ENCODE measurements around the gene GMEB1. TPM values are rescaled to one million over a fixed set of nuclear protein-coding genes. Genes with fewer than 3 reads are reported as not detected.

The GMEB1 gene
- total and polyA plus RNA-seq, 4 donors: 4.3 to 11.6 (median 8.6) TPM

- Histone ChIP-seq H3K9ac (ENCODE audit: insufficient read depth in 1 of 2, low read length in 2 of 2) (peak overlapping the region in 1 of 2 donors; percentile 65), H3K9me3 (ENCODE audit: control insufficient read depth in 4 of 4, insufficient read depth in 3 of 4, low read length in 3 of 4) (no peaks in the 10 kb centered on the region), H3K27me3 (ENCODE audit: control insufficient read depth in 3 of 3, insufficient read depth in 3 of 3, low read length in 2 of 3) (no peaks in the 10 kb centered on the region), H3K36me3 (ENCODE audit: control insufficient read depth in 4 of 4, insufficient read depth in 4 of 4, low read length in 4 of 4) (peaks cover 0 to 3% (median under 1%) of the 10 kb centered on the region in 4 donors), H3K4me1 (ENCODE audit: control insufficient read depth in 5 of 5, insufficient read depth in 5 of 5, low read length in 5 of 5) (peaks cover 0 to 24% (median 7%) of the 10 kb centered on the region in 5 donors), H3K4me3 (no peak overlapping the region), H3K27ac (ENCODE audit: low read depth in 1 of 2, low read length in 1 of 2) (no peak overlapping the region)
- 91 to 100% methylated on average over 1 of the region's 1 CpG for WGBS, 2 donors
- TF ChIP-seq CTCF (IDR thresholded peaks at IDR 0.05; ENCODE audit: control extremely low read depth, extremely low read depth): no peak
- DNase-seq (peak in 1 of 3 donors; percentile 4), ATAC-seq (ENCODE audit: insufficient read depth, low FRiP score) (no peak)
Measured at GRCh38 chr1:28640766-28641165, 27.8 kb upstream of the GMEB1 start.

GRCh38 chr1:28642056-28642846 is 26.3 kb upstream of the GMEB1 start:
- Histone ChIP-seq H3K36me3 (ENCODE audit: control insufficient read depth in 4 of 4, insufficient read depth in 4 of 4, low read length in 4 of 4) (peaks cover 0 to 2% (median 0%) of the 10 kb centered on the region in 4 donors), H3K9ac (ENCODE audit: insufficient read depth in 1 of 2, low read length in 2 of 2) (peak overlapping the region; percentile 84 to 93), H3K27ac (ENCODE audit: low read depth in 1 of 2, low read length in 1 of 2) (peak overlapping the region; percentile 86 to 97), H3K9me3 (ENCODE audit: control insufficient read depth in 4 of 4, insufficient read depth in 3 of 4, low read length in 3 of 4) (no peaks in the 10 kb centered on the region), H3K27me3 (ENCODE audit: control insufficient read depth in 3 of 3, insufficient read depth in 3 of 3, low read length in 2 of 3) (no peaks in the 10 kb centered on the region), H3K4me1 (ENCODE audit: control insufficient read depth in 5 of 5, insufficient read depth in 5 of 5, low read length in 5 of 5) (peaks cover 0 to 24% (median 5%) of the 10 kb centered on the region in 5 donors), H3K4me3 (peak overlapping the region; percentile 87)
- no peak for DNase-seq
- 1% methylated on average over 26 of the region's 26 CpGs for WGBS, 2 donors
- peak; percentile 33 for ATAC-seq (ENCODE audit: insufficient read depth, low FRiP score)
- TF ChIP-seq CTCF (IDR thresholded peaks at IDR 0.05; ENCODE audit: control extremely low read depth, extremely low read depth): no peak

GRCh38 chr1:28642847-28643635 is 25.5 kb upstream of the GMEB1 start, which contains the start of gene TAF12:
TSS of gene TAF12 (minus strand) at chr1:28643067. CDS start at chr1:28622081, 20,986 bp downstream.
- H3K27me3 ChIP-seq (ENCODE audit: control insufficient read depth in 3 of 3, insufficient read depth in 3 of 3, low read length in 2 of 3): no peaks in the 10 kb centered on the region
- TF ChIP-seq CTCF (IDR thresholded peaks at IDR 0.05; ENCODE audit: control extremely low read depth, extremely low read depth): peak; percentile 58
- ATAC-seq (ENCODE audit: insufficient read depth, low FRiP score) (peak; percentile 95), DNase-seq (peak; percentile 97 to 98 (median 97))
- peak within 1 kb of the TSS; percentile 93 to 98 for H3K27ac ChIP-seq (ENCODE audit: low read depth in 1 of 2, low read length in 1 of 2)
- no peaks in the 10 kb centered on the region for H3K9me3 ChIP-seq (ENCODE audit: control insufficient read depth in 4 of 4, insufficient read depth in 3 of 4, low read length in 3 of 4)
- H3K4me1 ChIP-seq (ENCODE audit: control insufficient read depth in 5 of 5, insufficient read depth in 5 of 5, low read length in 5 of 5): peaks cover 3 to 30% (median 5%) of the 10 kb centered on the region in 5 donors
- H3K4me3 ChIP-seq: peak within 1 kb of the TSS; percentile 87
- 0 to 1% methylated on average over 49 of the region's 49 CpGs for WGBS, 2 donors
- peak within 1 kb of the TSS; percentile 84 to 97 for H3K9ac ChIP-seq (ENCODE audit: insufficient read depth in 1 of 2, low read length in 2 of 2)
- H3K36me3 ChIP-seq (ENCODE audit: control insufficient read depth in 4 of 4, insufficient read depth in 4 of 4, low read length in 4 of 4): peaks cover 0 to 2% (median 0%) of the 10 kb centered on the region in 4 donors
